ENCODE data around the gene C12orf57. TPM values are rescaled to one million over a fixed set of nuclear protein-coding genes. Genes with fewer than 3 reads are reported as not detected.
"Not testable (repeated sequence)": the region's sequence is repeated elsewhere in the genome, so short reads cannot be mapped to it uniquely, and the experiment has no call there.

Gene C12orf57
- total RNA-seq, 1 experiment from 2014 or later, result 176 TPM

DNA sequence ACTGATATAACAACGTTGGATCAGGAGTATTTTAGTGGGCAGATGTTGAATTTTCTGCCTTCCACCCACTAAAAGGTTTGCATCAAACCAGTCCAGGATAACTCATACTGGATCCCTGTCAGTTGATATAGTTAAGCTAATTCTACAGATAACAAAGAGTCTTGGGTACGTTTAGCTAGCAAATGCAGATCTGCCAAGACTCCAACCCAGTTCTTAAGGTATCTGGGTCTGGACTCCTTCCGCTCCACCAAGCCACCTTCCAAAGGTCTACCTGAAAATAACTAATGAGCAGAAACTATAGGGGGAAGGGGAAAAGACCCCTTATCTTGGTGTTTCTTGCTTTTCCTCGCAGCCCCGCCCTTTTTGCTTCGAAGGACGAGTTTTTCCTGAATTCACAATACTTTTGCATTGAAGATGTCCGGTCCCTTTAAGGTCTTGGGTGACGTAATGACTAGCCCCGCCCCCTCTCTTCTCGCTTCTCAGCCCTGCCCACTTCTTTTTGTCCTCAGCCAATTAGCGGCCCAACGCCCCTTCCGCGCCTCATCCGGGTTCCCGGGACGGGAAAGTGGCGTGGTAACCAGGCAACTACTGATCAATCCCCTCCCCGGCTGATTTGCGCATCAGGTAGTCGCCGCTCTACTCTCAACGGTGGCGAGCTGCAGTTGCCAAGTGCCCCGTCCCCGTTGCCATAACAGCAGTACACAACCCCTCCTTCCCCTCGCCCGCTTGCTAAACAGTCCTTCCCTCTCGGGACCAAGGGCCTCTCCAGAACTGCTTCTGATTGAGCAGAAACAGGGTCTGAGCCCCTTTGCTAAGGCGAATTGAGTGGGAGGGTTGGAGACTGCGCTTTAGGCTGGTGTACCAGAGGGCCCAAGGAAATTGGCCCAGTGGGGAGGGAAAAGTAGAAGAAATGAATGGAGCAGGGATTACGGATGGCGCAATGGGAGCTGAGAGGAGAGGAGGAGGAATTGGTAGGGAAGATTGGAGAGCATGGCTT is 39.2 kb upstream of the C12orf57 start, which contains the start of gene LRRC23:
Gene LRRC23 (plus strand): TSS at position 543 of the 997 bp plus-strand sequence. CDS start 812 bp downstream, outside the sequence.
- Mint-ChIP-seq H3K4me1 (ENCODE audit: insufficient read depth, unreplicated experiment) (peaks cover 2% of the 10 kb centered on the region), H3K27ac (ENCODE audit: low read depth, unreplicated experiment) (no peak within 1 kb of the TSS), H3K36me3 (ENCODE audit: insufficient read depth, unreplicated experiment) (no peaks in the 10 kb centered on the region), H3K4me3 (ENCODE audit: unreplicated experiment) (no peak within 1 kb of the TSS), H3K9me3 (ENCODE audit: unreplicated experiment) (no peaks in the 10 kb centered on the region), H3K27me3 (ENCODE audit: insufficient read depth, unreplicated experiment) (no peaks in the 10 kb centered on the region)
- TF ChIP-seq, protein P1, sequence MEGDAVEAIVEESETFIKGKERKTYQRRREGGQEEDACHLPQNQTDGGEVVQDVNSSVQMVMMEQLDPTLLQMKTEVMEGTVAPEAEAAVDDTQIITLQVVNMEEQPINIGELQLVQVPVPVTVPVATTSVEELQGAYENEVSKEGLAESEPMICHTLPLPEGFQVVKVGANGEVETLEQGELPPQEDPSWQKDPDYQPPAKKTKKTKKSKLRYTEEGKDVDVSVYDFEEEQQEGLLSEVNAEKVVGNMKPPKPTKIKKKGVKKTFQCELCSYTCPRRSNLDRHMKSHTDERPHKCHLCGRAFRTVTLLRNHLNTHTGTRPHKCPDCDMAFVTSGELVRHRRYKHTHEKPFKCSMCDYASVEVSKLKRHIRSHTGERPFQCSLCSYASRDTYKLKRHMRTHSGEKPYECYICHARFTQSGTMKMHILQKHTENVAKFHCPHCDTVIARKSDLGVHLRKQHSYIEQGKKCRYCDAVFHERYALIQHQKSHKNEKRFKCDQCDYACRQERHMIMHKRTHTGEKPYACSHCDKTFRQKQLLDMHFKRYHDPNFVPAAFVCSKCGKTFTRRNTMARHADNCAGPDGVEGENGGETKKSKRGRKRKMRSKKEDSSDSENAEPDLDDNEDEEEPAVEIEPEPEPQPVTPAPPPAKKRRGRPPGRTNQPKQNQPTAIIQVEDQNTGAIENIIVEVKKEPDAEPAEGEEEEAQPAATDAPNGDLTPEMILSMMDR (IDR thresholded peaks at IDR 0.05; ENCODE audit: unreplicated experiment), result no peak
- intact Hi-C loops (cut with micrococcal nuclease), result no loop called here
- ChIA-PET CTCF (interaction anchor here (0.8 to 3.1 kb wide), 8 partner anchors 13 to 40 kb away, joined by 3 to 12 read pairs (median 4); partner anchors contain the start of genes SPSB2 and TPI1), POLR2A (interaction anchor here (0.7 to 2.2 kb wide), 15 partner anchors 14 to 181 kb away, joined by 3 to 16 read pairs (median 5); partner anchors contain the start of genes C12orf57, COPS7A, MLF2 and RNU7-1)
- peak; percentile 96 for DNase-seq (ENCODE audit: unreplicated experiment)
- no TSS peak for BruUV-seq (replicated peaks)

DNA sequence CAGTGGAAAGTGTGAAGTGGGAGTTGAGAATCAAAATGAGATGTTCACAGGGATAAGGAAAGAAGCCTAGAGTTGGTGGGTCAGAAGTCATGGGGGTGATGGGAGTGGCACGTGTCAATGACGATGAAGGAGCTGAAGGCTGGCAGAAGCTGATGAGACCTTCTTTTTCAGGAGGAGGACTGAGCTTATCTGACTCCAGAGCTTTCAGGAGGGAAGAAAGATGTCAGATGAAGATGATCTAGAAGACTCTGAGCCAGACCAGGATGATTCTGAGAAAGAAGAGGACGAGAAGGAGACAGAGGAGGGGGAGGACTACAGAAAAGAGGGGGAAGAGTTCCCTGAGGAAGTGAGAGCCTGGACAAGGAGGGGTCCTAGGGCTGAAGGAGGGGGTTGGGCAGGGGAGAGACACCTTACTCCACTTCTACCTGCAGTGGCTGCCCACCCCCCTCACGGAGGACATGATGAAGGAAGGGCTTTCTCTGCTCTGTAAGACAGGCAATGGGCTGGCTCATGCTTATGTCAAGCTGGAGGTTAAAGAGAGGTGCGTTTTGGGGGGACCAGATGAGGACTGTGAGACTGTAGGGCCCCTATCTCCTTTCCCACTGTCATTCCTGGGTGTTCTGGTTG is 38.3 kb upstream of the C12orf57 start:
- TF ChIP-seq, protein P1 (IDR thresholded peaks at IDR 0.05; ENCODE audit: unreplicated experiment), result no peak
- no TSS peak for BruUV-seq (replicated peaks)
- H3K4me1 Mint-ChIP-seq (ENCODE audit: insufficient read depth, unreplicated experiment), result no peaks in the 10 kb centered on the region
- POLR2A ChIA-PET, result interaction anchor here (0.6 to 2.2 kb wide), 17 partner anchors 15 to 257 kb away, joined by 3 to 16 read pairs (median 5); partner anchors contain the start of genes C12orf57, COPS7A, MLF2 and RNU7-1
- no peak for DNase-seq (ENCODE audit: unreplicated experiment)
- no peak overlapping the region for H3K4me3 Mint-ChIP-seq (ENCODE audit: unreplicated experiment)
- H3K9me3 Mint-ChIP-seq (ENCODE audit: unreplicated experiment), result no peaks in the 10 kb centered on the region
- CTCF ChIA-PET, result interaction anchor here (0.6 to 3.1 kb wide), 8 partner anchors 14 to 39 kb away, joined by 3 to 12 read pairs (median 4); partner anchors contain the start of genes SPSB2 and TPI1
- H3K27ac Mint-ChIP-seq (ENCODE audit: low read depth, unreplicated experiment), result no peak overlapping the region
- H3K27me3 Mint-ChIP-seq (ENCODE audit: insufficient read depth, unreplicated experiment), result no peaks in the 10 kb centered on the region
- intact Hi-C loops (cut with micrococcal nuclease), result no loop called here
- H3K36me3 Mint-ChIP-seq (ENCODE audit: insufficient read depth, unreplicated experiment), result no peaks in the 10 kb centered on the region

DNA sequence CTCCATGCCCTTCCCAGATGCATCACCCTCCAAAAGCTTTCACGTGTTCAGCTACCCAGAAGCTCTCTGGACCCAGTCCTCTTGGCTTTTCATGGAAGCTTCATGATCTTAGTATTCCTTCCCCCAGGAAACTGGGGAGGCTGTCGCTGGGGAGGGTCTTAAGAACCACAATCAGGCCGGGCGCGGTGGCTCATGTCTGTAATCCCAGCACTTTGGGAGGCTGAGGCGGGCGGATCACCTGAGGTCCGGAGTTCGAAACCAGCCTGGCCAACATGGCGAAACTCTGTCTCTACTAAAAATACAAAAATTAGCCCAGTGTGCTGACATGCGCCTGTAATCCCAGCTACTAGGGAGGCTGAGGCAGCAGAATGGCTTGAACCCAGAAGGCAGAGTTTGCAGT is 35.7 kb upstream of the C12orf57 start:
- CTCF ChIA-PET, result interaction anchor here (1.2 to 3.1 kb wide), 3 partner anchors 15 to 17 kb away, joined by 7 to 15 read pairs (median 13); no protein-coding TSS in a partner anchor
- DNase-seq (ENCODE audit: unreplicated experiment); H3K36me3 Mint-ChIP-seq (ENCODE audit: insufficient read depth, unreplicated experiment); H3K9me3 Mint-ChIP-seq (ENCODE audit: unreplicated experiment); intact Hi-C loops (cut with micrococcal nuclease); H3K4me1 Mint-ChIP-seq (ENCODE audit: insufficient read depth, unreplicated experiment); BruUV-seq (replicated peaks); H3K27me3 Mint-ChIP-seq (ENCODE audit: insufficient read depth, unreplicated experiment); H3K27ac Mint-ChIP-seq (ENCODE audit: low read depth, unreplicated experiment); H3K4me3 Mint-ChIP-seq (ENCODE audit: unreplicated experiment): not testable (repeated sequence)
- POLR2A ChIA-PET, result interaction anchor here (1.0 to 3.1 kb wide), 6 partner anchors 17 to 200 kb away, joined by 3 to 11 read pairs (median 3); partner anchors contain the start of gene SPSB2

DNA sequence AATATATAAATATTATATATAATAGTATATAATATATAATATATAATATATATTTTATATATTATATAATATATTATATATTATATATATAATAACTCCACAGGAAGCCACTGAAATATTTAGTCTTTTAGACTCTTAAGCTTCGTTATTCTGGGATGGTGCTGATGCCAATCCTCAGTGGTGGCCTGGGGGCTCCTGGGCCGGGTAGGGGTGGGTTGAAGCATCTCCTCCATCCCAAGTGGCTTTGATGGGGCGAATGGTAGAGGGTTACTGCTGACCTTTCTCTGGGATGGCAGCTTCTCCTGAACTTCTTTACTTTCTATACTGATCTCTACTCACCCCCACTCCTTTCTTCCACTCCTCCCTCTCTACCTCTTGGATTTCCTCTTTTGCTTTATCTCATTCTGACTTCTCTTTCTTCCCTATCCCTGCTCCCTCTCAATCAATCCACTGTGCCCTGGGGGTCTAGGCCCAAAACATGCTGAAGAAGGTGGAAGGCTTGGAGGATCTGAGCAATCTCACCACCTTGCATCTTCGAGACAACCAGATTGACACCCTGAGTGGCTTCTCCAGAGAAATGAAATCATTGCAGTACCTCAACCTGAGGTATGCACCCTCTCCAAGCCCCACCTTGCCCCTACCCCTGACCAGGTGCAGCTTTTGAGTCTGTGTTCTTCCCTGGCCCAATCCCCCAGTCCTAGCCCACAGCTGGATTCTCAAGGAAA is 34.2 kb upstream of the C12orf57 start:
- BruUV-seq (replicated peaks), result no TSS peak
- no peak for DNase-seq (ENCODE audit: unreplicated experiment)
- Mint-ChIP-seq H3K27me3 (ENCODE audit: insufficient read depth, unreplicated experiment) (peaks cover 11% of the 10 kb centered on the region), H3K36me3 (ENCODE audit: insufficient read depth, unreplicated experiment) (no peaks in the 10 kb centered on the region), H3K4me3 (ENCODE audit: unreplicated experiment) (no peak overlapping the region), H3K4me1 (ENCODE audit: insufficient read depth, unreplicated experiment) (peaks cover 2% of the 10 kb centered on the region), H3K27ac (ENCODE audit: low read depth, unreplicated experiment) (no peak overlapping the region), H3K9me3 (ENCODE audit: unreplicated experiment) (no peaks in the 10 kb centered on the region)
- CTCF ChIA-PET, result interaction anchor here (1.0 to 3.1 kb wide), 3 partner anchors 8 to 192 kb away, joined by 3 to 15 read pairs (median 3); no protein-coding TSS in a partner anchor
- intact Hi-C loops (cut with micrococcal nuclease), result no loop called here
- TF ChIP-seq, protein P1 (IDR thresholded peaks at IDR 0.05; ENCODE audit: unreplicated experiment), result no peak
- POLR2A ChIA-PET, result interaction anchor here (1.1 to 3.1 kb wide), 4 partner anchors 16 to 53 kb away, joined by 3 to 11 read pairs (median 4); partner anchors contain the start of gene SPSB2
